GM23248 (cell line): ENCODE data around the gene FOXS1.

Source experiments
- EZH2 ChIP-seq: fragments of 200-600 bp; sonication (generic); IDR thresholded peaks from 2 replicates; pipeline ENCODE4 v1.6.1; 2018; ENCODE audit warnings: antibody characterized with exemption, mild to moderate bottlenecking; ENCODE audit not compliant: insufficient read depth, poor library complexity, severe bottlenecking
- EZH2phosphoT487 ChIP-seq: fragments of 200-600 bp; sonication (generic); IDR thresholded peaks from 2 replicates; pipeline ENCODE4 v1.6.1; 2018; ENCODE audit warnings: antibody characterized with exemption, moderate library complexity, mild to moderate bottlenecking, low read depth; ENCODE audit not compliant: insufficient read depth

- TF ChIP-seq EZH2 (no peak), EZH2phosphoT487 (no peak)
These were observed 15.7 kb downstream of the FOXS1 start for GRCh38 chr20:31829731-31830130.
